Skin of body (tissue), 2 donors: ENCODE results near the gene HTR4. TPM values are rescaled to one million over a fixed set of nuclear protein-coding genes. Genes with fewer than 3 reads are reported as not detected.
"Not testable (repeated sequence)": the region's sequence is repeated elsewhere in the genome, so short reads cannot be mapped to it uniquely, and the experiment has no call there.

ENCODE experiments used
- DNase-seq: peaks from one replicate; lab custom pipeline; 2025; lab: John Stamatoyannopoulos, UW
- total RNA-seq: library from RNA; depleted of rRNA; stranded (reverse); fragments of >200 nt; gene quantifications from one replicate; pipeline ENCODE4 v1.2.3, GENCODE V29; 2014

The HTR4 gene
- total RNA-seq, 1 donor from 2014 or later, result not detected

DNA sequence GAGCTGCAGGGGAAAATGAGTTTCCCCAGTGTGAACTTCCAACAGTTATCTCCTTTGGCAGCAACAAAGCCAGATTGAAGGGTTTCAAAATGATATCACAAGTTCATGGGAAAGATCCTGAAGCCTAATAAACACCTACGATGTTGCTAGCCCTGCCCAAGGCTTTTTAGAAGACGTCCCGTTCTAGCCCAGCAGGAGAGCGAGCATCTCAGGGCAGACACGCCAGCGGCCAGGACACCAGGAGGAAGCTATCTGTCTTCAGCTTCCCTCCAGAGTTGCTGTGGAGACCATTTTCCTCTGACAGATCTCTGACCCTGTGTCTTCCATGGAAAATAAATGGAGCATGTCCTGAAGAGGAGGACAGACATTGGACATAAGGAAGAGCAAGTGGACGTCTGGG lies 172.1 kb downstream of the HTR4 start:
- DNase-seq, result no peak

DNA sequence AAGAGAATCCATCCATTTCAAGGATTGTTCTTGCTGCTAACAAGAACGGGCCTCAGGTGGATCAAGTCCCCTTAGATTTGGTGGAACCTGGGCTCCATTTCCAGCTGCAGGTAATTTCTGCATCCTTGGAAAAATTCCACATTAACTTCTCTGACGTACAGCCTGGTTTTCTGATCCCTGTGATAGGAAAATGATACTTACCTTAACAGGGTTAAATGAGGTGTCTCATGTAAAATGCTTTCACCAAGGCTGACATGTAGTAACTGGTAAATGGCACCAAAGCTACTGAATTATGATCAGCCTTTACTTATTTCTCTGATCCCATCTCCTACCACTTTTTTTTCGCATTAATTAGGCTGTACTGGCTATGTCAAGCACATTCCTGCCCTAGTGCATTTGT lies 176.9 kb downstream of the HTR4 start:
- no peak for DNase-seq

DNA sequence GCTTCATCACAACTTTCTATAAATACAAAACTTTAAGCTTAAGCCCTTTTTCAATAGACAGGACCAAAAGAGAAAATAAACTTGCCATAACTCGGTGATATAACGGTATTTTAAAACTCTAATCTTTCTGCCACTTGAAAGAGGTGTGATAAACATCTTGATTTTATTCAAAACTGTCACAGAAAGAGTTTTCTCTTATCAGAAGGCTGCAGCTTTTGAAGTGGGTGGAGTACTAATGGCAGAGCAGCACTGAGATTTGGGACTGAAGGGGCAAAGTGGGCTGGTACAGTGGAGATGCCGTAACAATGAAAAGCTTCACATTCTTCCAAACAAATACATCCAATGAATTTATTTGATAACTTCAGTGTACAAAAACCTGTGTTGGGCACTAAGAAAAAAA lies 178.0 kb downstream of the HTR4 start:
- DNase-seq, result no peak

DNA sequence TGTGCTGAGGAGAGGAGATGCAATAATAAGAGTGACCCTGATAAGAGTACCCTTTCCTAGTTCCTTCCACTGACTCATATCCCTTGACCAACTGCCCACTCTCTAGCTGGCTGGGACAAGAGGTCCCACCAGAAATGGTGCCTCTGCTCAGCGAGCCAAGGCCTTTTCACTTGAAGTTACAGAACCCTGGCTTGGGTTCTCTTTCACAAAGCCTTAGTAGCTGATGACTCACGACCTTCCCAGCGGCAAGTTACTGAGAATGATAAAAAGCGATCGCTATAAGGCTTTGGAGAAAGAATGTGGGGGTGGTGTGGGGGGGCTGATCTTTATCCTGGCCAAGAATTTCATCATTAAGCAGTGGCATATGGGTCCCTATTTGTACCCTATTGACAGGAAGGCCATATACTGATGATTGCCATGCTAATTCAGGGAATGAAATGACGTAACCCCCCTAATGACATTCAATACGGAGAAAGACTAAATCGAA lies 180.3 kb downstream of the HTR4 start:
- DNase-seq, result no peak

DNA sequence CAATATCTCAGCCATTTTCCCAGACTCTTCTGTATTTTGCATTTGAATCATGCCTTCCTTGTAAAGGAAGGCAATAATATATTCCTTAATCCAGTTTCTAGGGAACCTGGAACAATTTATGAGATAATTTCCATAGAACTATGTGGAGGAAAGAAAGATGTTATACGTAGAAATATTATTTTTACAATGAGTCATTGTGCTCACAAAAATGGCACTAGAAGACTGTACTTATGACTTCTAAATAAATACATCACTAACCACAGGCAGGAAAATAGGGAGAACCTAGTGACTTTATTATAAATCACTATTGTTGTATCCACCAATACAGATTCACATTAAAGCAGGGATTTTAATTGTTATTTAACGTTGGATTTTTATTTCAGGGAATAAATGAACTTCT lies 182.9 kb downstream of the HTR4 start:
- DNase-seq, result no peak

GRCh38 chr5:148469501-148469935 lies 184.8 kb downstream of the HTR4 start:
- no peak for DNase-seq

- DNase-seq, result not testable (repeated sequence)
Measured at GRCh38 chr5:148468746-148469145, 185.6 kb downstream of the HTR4 start.

- DNase-seq, result no peak
Measured at GRCh38 chr5:148467958-148468357, 186.4 kb downstream of the HTR4 start.

DNA sequence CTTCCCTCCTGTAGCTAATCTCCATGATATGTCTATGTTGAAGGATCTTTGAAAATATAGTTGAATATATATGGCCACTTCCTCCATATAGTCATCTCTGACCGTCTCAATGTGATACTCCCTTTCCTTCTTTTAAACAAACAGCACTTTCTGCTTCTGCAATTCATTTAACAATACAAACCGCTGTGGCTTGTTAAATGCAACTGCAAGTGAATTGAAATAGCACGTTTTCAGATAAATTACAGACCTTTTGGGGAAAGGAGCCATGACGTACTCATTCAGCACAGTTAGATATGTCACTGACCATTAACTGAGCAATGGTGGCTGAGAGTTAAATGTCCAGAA lies 188.1 kb downstream of the HTR4 start:
- DNase-seq, result no peak

DNA sequence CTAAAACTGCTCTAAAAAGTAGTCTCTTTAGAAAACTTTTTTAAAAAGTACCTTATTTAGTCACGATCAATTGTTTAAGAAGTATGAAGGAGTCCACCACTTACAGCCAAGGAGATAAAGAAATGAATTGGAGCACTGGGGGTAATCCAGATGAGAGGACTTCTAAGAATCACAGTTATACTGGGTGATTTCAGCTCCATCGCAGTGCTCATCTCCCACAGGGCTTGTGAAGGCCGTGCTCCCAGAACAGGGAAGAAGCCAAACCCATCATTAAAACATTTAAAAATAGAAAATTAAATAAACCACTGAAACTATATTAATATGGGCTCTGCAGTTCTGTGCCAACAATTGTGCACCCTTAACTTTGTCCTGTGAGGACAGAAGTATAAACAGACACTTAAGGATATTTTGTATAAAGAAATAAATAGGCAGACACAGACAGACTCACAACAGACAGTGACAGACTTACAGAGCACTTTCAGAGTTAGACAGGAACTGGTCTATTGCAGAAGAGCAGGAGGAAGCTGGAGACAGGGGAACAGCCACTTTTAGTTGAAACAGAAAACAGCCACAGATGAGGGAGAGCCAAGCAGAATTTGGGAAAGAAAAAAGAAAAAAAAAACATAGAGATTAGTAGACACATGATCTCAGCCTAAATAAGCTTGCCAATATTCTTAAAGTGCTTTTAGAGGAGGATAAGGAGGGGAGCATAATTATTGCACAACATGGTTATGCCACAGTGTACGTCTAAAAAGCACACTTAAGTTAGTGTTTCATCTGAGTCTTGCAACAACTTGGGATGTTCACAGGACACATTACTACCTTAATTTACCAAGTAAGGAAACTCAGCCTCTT lies 188.7 kb downstream of the HTR4 start:
- DNase-seq, result no peak

DNA sequence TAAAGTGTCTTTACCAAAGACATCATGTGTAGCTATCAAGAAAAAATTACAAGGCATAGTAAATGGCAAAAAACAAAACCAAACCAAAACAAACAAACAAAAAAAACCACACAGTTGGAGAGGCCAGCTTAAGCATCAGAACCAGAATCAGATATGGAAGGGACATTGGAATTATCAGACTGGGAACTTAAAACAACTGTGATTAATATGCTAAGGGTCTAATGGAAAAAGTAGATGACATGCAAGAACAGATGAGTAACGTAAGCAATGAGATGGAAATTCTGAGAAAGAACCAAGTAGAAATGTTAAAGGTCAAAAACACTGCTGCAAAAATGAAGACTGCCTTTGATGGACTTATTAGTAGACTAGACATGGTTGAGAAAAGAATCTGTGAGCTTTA lies 194.7 kb downstream of the HTR4 start:
- no peak for DNase-seq

- no peak for DNase-seq
Measured at GRCh38 chr5:148458036-148458888, 196.1 kb downstream of the HTR4 start.

DNA sequence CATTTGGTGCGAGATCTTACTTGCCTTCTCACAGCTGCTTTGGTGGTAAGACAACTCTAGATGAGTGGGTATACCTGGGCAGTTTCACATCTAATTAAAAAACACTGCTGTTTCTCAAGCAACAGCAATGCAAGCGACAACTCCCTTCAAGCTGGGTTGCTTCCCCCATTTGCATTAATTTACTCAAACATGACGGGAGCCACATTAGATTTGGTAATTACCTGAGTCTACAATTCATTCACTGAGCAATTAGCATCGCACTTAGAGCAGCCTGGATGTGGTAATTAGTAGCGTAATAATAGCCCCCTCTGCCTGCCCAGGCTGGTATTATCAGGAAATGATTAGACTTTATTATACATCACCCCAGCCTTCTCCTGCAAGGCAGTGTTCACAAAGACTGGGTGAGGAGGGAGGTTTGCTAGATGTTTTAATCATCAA lies 197.1 kb downstream of the HTR4 start:
- no peak for DNase-seq

GRCh38 chr5:148455185-148455584 lies 199.1 kb downstream of the HTR4 start:
- DNase-seq, result no peak

DNA sequence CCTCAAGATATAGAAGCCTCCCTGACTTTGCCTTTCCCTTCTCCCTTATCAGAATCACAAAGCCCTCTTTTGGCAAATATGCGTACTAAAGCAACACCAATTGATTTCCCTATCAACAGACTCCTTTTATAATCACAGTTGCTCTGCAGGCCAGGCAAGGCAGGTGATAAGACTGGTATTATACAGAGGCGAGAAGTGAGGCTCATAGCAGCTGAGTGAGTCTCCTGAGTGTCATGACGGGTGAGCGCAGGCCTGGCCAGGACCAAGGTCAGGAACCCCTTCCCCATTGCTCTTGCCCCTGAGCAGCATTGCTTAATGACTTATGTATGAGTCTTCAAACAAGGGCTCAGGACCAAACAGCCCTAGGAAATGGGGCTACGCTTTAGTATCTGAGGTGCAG lies 199.8 kb downstream of the HTR4 start:
- DNase-seq, result no peak

DNA sequence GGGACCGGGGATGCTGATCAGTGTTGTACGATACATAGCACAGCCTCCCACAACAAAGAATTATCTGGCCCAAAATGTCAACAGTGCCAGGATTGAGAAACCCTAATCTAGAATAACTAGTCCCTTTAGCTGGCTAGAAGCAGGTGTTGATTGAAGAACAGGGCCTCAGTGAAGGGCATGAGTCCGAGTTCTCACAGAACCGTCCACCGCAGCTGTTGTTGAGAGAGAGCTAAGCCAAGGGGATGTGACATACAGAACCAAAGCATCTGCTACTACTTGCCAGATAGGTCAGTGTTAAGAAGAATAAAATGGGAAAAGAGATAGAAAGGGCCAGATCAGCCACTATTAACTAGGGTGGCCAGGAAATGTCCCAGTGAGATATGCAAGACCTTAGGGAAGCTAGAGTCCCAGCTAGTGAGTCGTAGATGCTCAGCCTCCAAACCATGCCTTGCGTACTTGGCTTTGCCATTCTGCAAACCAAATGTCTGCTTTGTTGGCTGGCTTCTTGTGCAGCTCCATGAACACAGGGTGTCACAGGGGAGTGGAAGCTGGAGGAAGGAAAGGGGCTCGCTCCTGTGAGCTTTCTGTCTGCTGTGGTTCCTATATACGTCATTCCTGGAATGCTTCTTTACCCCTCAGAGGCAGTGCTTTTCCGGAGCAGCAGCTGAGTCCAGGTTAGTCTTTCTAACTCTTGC lies 201.7 kb downstream of the HTR4 start:
- DNase-seq, result no peak

DNA sequence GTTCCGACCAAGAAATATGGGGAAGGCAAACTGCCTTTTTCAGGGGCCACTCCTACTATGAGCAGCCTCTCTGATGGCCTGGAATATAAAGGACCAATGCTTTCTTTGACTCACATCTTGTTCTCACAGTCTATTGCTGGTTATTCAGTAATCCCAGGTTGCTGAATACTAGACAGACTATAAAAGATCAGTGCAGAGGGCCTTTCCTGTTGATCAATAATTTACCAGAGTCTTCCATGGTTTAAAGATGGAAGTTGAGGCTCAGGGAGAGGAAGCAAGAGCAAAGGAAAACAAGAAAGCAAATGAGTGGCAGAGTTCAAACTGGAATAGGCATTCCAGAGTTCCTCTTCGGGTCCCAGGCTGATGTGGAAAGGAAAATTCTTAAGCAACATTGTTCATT lies 207.7 kb downstream of the HTR4 start:
- DNase-seq, result no peak

- DNase-seq, result no peak
Measured at GRCh38 chr5:148445578-148445977, 208.7 kb downstream of the HTR4 start.

DNA sequence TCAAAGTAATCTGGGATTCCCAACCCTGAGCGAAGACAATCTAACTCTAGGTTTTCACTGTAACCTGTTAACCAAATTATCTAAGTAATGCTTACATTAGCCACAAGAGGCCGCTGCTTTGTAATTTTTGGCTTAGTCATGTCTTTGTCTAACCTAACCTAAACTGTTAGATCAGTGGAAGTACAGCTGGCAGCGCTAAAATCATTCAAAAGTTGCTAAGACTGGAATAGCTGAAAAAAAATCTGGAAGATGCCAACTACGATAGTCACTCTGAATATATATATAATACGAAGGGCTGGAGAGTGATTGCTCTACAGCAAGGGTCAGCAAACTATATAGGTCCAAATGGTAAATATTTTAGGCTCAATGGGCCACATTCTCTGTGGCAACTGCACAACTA lies 210.3 kb downstream of the HTR4 start:
- DNase-seq, result peak; percentile 68

- no peak for DNase-seq
Measured at GRCh38 chr5:148443241-148443640, 211.1 kb downstream of the HTR4 start.

GRCh38 chr5:148438933-148439332 lies 215.4 kb downstream of the HTR4 start:
- DNase-seq, result no peak

GRCh38 chr5:148437249-148437648 lies 217.1 kb downstream of the HTR4 start:
- no peak for DNase-seq
